Ishikawa (cell line): Measurements from ENCODE around the gene HELZ.

ENCODE experiments used
- CEBPB ChIP-seq: IDR thresholded peaks from 2 replicates; pipeline ENCODE4 v1.6.1; 2012
- EP300 ChIP-seq: IDR thresholded peaks from 2 replicates; pipeline ENCODE4 v1.6.1; 2012; ENCODE audit warnings: borderline replicate concordance
- FOXM1 ChIP-seq: IDR thresholded peaks from 2 replicates; pipeline ENCODE4 v1.6.1; 2012; ENCODE audit warnings: low read depth, borderline replicate concordance
- NFIC ChIP-seq: IDR thresholded peaks from 2 replicates; pipeline ENCODE4 v1.6.1; 2012
- RAD21 ChIP-seq: IDR thresholded peaks from 2 replicates; pipeline ENCODE4 v1.6.1; 2012; ENCODE audit warnings: low read depth
- REST ChIP-seq: IDR thresholded peaks from 2 replicates; pipeline ENCODE4 v1.6.1; 2012; ENCODE audit warnings: low read depth, mild to moderate bottlenecking
- TAF1 ChIP-seq: IDR thresholded peaks from 2 replicates; pipeline ENCODE4 v1.6.1; 2012; ENCODE audit warnings: low read depth, mild to moderate bottlenecking
- YY1 ChIP-seq: IDR thresholded peaks from 2 replicates; pipeline ENCODE4 v1.6.1; 2012; ENCODE audit warnings: low read depth
- TF ChIP-seq, protein P1 (sequence below): IDR thresholded peaks from 2 replicates; pipeline ENCODE4 v1.6.1; 2012

GRCh38 chr17:67274466-67274865 is 29.5 kb upstream of the HELZ start:
- TF ChIP-seq RAD21 = no peak
- no peak for TF ChIP-seq YY1
- TF ChIP-seq EP300 = no peak
- no peak for TF ChIP-seq CEBPB
- TF ChIP-seq REST = no peak
- TF ChIP-seq NFIC = no peak
- TF ChIP-seq, protein P1, sequence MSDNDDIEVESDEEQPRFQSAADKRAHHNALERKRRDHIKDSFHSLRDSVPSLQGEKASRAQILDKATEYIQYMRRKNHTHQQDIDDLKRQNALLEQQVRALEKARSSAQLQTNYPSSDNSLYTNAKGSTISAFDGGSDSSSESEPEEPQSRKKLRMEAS = no peak
- no peak for TF ChIP-seq FOXM1
- no peak for TF ChIP-seq TAF1
